OCI-LY7 (cell line): ENCODE measurements around the gene RAB6A.

ENCODE experiments used
- CTCF ChIP-seq: fragments of 200-600 bp; sonication (generic); conservative IDR thresholded peaks from 2 replicates; pipeline ENCODE4 v1.5.1; 2014; ENCODE audit warnings: mild to moderate bottlenecking, antibody characterized with exemption, low read length, moderate library complexity, mixed read lengths
- EZH2phosphoT487 ChIP-seq: fragments of 200-600 bp; sonication (generic); IDR thresholded peaks from 2 replicates; pipeline ENCODE4 v1.6.1; 2018; ENCODE audit warnings: low read depth, borderline replicate concordance, mild to moderate bottlenecking, mixed run types, antibody characterized with exemption, low read length, moderate library complexity, mixed read lengths

- TF ChIP-seq EZH2phosphoT487: no peak
- no peak for TF ChIP-seq CTCF
Measured at GRCh38 chr11:73651661-73652045, 109.2 kb downstream of the RAB6A start.
